ENCODE results near the gene JRKL. TPM values are rescaled to one million over a fixed set of nuclear protein-coding genes. Genes with fewer than 3 reads are reported as not detected.

The JRKL gene
- total RNA-seq, 4 donors from 2014 or later, result 6.8 to 13.2 (median 8.5) TPM

DNA sequence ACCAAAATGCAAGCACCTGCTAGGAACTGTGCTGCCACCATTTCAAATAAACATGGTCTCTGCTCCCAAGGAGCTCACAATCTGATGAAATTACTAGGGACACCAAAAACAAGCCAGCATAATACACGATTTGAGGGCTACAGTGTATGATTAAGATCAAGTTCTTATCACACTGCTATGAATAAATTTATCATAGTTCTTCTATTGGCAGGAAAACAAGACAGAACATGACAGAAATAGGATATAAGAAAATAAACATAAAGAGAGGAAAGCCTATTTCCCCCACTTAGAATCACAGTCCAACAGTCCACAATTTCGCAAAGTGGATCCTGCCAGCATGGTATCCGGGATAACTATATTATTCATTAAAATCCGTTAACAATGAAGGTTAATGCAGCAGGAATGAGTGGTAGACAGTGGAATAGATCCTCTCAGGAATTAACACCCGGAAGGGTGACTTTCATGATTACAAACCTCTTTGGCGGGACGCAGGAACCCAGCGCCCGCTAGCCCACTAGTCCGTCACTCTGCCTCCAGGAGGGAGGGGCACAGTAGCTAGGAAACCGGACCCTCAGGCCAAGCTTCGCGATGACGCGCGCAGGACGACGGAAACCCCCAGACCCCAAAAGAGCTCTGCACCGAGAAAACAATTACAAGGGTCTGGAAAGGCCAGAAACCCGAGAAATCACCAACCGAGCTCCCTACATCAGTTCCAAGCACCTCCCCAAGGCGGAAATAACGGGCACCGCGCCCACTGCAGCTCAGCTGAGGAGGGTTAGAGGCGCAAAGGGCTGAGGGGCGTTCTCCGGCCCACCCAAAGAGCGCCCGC, 708 bp upstream of the JRKL start:
- TF ChIP-seq POLR2A (IDR thresholded peaks at IDR 0.05), result no peak
- TF ChIP-seq, protein P1, sequence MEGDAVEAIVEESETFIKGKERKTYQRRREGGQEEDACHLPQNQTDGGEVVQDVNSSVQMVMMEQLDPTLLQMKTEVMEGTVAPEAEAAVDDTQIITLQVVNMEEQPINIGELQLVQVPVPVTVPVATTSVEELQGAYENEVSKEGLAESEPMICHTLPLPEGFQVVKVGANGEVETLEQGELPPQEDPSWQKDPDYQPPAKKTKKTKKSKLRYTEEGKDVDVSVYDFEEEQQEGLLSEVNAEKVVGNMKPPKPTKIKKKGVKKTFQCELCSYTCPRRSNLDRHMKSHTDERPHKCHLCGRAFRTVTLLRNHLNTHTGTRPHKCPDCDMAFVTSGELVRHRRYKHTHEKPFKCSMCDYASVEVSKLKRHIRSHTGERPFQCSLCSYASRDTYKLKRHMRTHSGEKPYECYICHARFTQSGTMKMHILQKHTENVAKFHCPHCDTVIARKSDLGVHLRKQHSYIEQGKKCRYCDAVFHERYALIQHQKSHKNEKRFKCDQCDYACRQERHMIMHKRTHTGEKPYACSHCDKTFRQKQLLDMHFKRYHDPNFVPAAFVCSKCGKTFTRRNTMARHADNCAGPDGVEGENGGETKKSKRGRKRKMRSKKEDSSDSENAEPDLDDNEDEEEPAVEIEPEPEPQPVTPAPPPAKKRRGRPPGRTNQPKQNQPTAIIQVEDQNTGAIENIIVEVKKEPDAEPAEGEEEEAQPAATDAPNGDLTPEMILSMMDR (IDR thresholded peaks at IDR 0.05), result peak in 1 of 6 experiments; percentile 7
- Histone ChIP-seq H3K4me1 (peaks cover 0 to 19% (median 2%) of the 10 kb centered on the region in 4 donors), H3K36me3 (no peaks in the 10 kb centered on the region), H3K4me3 (peak overlapping the region; percentile 73 to 91 (median 80)), H3K27ac (peak overlapping the region; percentile 87 to 95 (median 89)), H3K27me3 (no peaks in the 10 kb centered on the region), H3K9me3 (no peaks in the 10 kb centered on the region)
- no peak for DNase-seq

DNA sequence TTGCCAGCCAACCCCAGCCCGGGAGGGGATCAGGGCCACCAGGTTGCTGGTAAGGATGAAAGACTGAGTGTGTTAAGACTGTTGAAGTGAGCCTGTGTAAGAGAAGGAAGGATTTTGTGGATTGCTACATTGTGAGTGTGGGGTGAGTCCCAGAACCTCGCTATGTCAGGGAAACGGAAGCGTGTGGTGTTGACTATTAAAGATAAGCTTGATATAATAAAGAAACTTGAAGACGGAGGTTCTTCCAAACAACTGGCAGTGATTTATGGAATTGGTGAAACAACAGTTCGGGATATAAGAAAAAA, 627 bp downstream of the JRKL start:
- Histone ChIP-seq H3K27me3 (no peaks in the 10 kb centered on the region), H3K9me3 (no peaks in the 10 kb centered on the region), H3K27ac (peak overlapping the region; percentile 87 to 95 (median 89)), H3K36me3 (no peaks in the 10 kb centered on the region), H3K4me3 (peak overlapping the region; percentile 73 to 91 (median 80)), H3K4me1 (peaks cover 0 to 19% (median 2%) of the 10 kb centered on the region in 4 donors)
- no peak for DNase-seq
- no peak for TF ChIP-seq POLR2A (IDR thresholded peaks at IDR 0.05)
- TF ChIP-seq, protein P1 (IDR thresholded peaks at IDR 0.05), result no peak

DNA sequence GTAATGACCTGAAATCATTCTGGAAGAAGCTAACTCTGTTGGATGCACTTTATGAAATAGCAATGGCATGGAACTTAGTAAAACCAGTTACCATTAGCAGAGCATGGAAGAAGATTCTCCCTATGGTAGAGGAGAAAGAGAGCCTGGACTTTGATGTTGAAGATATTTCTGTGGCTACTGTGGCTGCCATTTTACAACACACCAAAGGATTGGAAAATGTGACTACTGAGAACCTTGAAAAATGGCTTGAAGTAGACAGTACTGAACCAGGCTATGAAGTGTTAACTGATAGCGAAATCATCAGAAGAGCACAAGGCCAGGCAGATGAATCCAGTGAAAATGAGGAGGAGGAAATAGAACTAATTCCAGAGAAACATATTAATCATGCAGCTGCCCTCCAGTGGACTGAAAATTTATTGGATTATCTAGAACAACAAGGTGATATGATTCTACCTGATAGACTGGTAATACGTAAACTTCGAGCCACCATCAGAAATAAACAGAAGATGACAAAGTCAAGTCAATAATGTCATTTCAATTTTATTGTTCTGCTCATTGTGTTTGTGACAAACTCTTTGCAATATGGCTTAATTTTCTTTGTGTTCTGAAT, 2.0 kb downstream of the JRKL start:
- Histone ChIP-seq H3K36me3 (no peaks in the 10 kb centered on the region), H3K4me3 (no peak overlapping the region), H3K27me3 (no peaks in the 10 kb centered on the region), H3K4me1 (peaks cover 0 to 19% (median 2%) of the 10 kb centered on the region in 4 donors), H3K9me3 (no peaks in the 10 kb centered on the region), H3K27ac (no peak overlapping the region)
- TF ChIP-seq POLR2A (IDR thresholded peaks at IDR 0.05), result no peak
- TF ChIP-seq, protein P1 (IDR thresholded peaks at IDR 0.05), result peak in 3 of 6 experiments; percentile 7 to 16 (median 12)
- no peak for DNase-seq

DNA sequence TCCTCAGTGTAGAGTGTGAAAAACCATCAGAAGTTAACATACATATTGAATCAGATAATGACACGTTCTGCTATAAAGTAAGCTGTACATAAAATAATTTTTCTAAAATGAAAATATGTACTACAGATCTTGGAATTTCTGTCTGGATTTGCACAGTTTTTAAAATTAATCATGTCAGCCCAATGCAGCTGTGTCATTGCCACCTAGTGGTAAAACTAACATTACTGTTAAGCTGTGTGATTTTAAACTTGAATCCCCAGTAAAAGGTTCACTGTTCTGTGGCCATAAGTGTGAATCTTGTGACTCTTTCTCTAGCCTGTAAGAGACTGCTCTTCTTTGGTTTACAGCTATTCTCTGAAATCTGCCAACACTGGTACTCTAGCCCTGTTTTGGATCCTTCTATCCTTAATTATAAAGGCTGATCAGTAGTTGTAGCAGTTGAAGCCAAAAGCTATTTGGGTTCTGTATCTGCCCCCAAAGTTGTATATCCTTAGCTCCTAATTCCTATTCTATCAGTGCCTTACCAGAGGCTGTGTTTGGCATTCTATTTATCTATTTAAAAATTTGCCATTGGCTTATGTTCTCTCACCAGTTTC, 4.0 kb downstream of the JRKL start:
- Histone ChIP-seq H3K27me3 (no peaks in the 10 kb centered on the region), H3K4me1 (peaks cover 0 to 11% (median under 1%) of the 10 kb centered on the region in 4 donors), H3K9me3 (no peaks in the 10 kb centered on the region), H3K36me3 (no peaks in the 10 kb centered on the region), H3K27ac (no peak overlapping the region), H3K4me3 (no peak overlapping the region)
- no peak for TF ChIP-seq POLR2A (IDR thresholded peaks at IDR 0.05)
- TF ChIP-seq, protein P1 (IDR thresholded peaks at IDR 0.05), result peak; percentile 51 to 84 (median 74)
- no peak for DNase-seq

DNA sequence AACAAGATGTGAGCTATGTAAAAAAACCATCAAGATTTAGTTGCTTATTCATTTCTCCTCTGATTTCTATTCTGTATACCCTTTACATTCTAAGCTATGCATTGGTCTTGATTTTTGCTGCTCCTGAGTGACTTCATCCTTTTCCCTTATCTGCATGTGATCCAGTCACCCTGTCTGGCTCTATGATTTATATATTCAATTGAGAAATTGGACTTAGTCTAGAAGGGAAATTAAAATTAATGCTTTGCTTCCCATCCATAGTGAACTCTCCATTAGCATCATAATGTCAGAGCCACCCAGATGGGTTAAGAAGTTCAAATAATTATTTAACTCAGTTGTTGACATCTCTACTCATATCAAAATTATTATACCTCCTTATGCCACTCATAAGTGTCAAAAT, 5.0 kb downstream of the JRKL start:
- peaks cover 0 to 8% (median 0%) of the 10 kb centered on the region in 4 donors for H3K4me1 ChIP-seq
- H3K4me3 ChIP-seq, result no peak overlapping the region
- H3K27me3 ChIP-seq, result no peaks in the 10 kb centered on the region
- no peaks in the 10 kb centered on the region for H3K36me3 ChIP-seq
- no peaks in the 10 kb centered on the region for H3K9me3 ChIP-seq
- no peak for DNase-seq
- TF ChIP-seq, protein P1 (IDR thresholded peaks at IDR 0.05), result no peak
- TF ChIP-seq POLR2A (IDR thresholded peaks at IDR 0.05), result no peak
- H3K27ac ChIP-seq, result no peak overlapping the region
